Loucy (cell line): ENCODE data around the gene TPM4.

Experiments
- H2AFZ ChIP-seq: fragments of 200-600 bp; sonication (generic); 2 replicates; pipeline ENCODE4 v1.6.0; 2016; ENCODE audit warnings: antibody characterized with exemption, mild to moderate bottlenecking, low read length, moderate library complexity
- H3F3A ChIP-seq: fragments of 200-600 bp; 2 replicates; pipeline ENCODE4 v1.6.0; 2016; ENCODE audit warnings: antibody characterized with exemption, low read depth, mild to moderate bottlenecking
- H3K27me3 ChIP-seq: fragments of 200-600 bp; sonication (generic); 2 replicates; pipeline ENCODE4 v1.6.1; 2014; ENCODE audit warnings: low read length, mild to moderate bottlenecking; ENCODE audit not compliant: insufficient read depth, poor library complexity, severe bottlenecking
- H3K36me3 ChIP-seq: fragments of 200-600 bp; sonication (generic); 2 replicates; pipeline ENCODE4 v1.6.1; 2016; ENCODE audit warnings: low read length; ENCODE audit not compliant: insufficient read depth
- H3K4me1 ChIP-seq: fragments of 200-600 bp; sonication (generic); 2 replicates; pipeline ENCODE4 v1.5.1; 2014; ENCODE audit warnings: low read length, mild to moderate bottlenecking; ENCODE audit not compliant: insufficient read depth, poor library complexity, severe bottlenecking
- H3K4me2 ChIP-seq: fragments of 200-600 bp; sonication (generic); 2 replicates; pipeline ENCODE4 v1.6.0; 2014; ENCODE audit warnings: antibody characterized with exemption, low read length, low read depth, mild to moderate bottlenecking; ENCODE audit not compliant: poor library complexity, severe bottlenecking
- H3K4me3 ChIP-seq: fragments of 200-600 bp; sonication (generic); 2 replicates; pipeline ENCODE4 v1.5.1; 2014; ENCODE audit warnings: low read length, mild to moderate bottlenecking, mixed read lengths; ENCODE audit not compliant: poor library complexity, severe bottlenecking
- H3K79me2 ChIP-seq: fragments of 200-600 bp; sonication (generic); 2 replicates; pipeline ENCODE4 v1.6.1; 2014; ENCODE audit warnings: low read length; ENCODE audit not compliant: insufficient read depth
- H3K9ac ChIP-seq: fragments of 200-600 bp; sonication (generic); 2 replicates; pipeline ENCODE4 v1.6.0; 2014; ENCODE audit warnings: mild to moderate bottlenecking, low read depth, low read length, moderate library complexity; ENCODE audit not compliant: poor library complexity, severe bottlenecking
- H3K9me2 ChIP-seq: fragments of 200-600 bp; sonication (generic); replicated peaks from 2 replicates; pipeline ENCODE4 v1.6.1; 2016; ENCODE audit warnings: low read depth, low read length, mixed read lengths
- H3K9me3 ChIP-seq: fragments of 200-600 bp; sonication (generic); 2 replicates; pipeline ENCODE4 v1.6.1; 2014; ENCODE audit warnings: mild to moderate bottlenecking, antibody characterized with exemption, low read length, low read depth; ENCODE audit not compliant: insufficient read depth
- H4K20me1 ChIP-seq: fragments of 200-600 bp; sonication (generic); 2 replicates; pipeline ENCODE4 v1.6.0; 2014; ENCODE audit warnings: antibody characterized with exemption, low read length, mild to moderate bottlenecking; ENCODE audit not compliant: insufficient read depth, poor library complexity, severe bottlenecking
- EZH2phosphoT487 ChIP-seq: fragments of 200-600 bp; IDR thresholded peaks from 2 replicates; pipeline ENCODE4 v1.6.1; 2018; ENCODE audit warnings: antibody characterized with exemption, mild to moderate bottlenecking, moderate library complexity, borderline replicate concordance
- TF ChIP-seq, protein P1 (sequence below): fragments of 200-600 bp; sonication (generic); conservative IDR thresholded peaks from 2 replicates; pipeline ENCODE4 v1.5.1; 2014; ENCODE audit warnings: mild to moderate bottlenecking, antibody characterized with exemption, low read length

TPM4 gene

DNA sequence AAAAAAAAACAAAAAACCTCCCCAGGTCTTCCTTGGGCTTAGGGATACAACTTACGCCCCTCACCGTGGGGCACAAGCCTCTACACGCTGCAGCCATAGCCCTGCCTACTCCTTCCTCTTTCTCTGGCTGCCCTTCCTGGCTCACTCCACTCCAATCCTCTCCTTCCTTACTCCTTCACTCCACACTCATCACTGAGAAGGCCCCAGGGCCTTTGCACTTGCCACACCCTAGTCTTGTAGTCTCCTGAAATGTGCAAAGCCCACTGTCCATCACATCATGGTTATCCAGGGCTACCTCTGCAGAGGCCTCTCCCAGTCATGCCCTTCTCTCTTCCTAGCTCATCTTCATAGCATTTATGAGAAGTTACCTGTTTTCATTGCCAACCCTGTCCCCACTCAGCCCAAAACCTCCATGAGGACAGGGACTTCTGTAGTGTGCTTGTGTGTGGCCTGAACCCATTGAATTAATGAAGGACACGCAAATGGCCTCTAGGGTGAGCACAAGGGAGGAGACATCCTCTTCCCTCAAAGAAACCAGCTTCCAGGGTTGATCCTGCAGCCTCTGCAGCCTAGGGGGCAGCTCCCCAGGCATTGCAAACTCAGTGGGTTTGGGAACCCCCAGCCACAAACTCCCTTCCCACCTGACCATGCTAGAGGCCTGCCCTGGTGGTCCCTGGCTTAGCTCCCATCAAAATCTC, 59.3 kb downstream of the TPM4 start:
- Histone ChIP-seq H3K9me2 (no peaks in the 10 kb centered on the region), H3K9me3 (no peaks in the 10 kb centered on the region), H3K27me3 (no peaks in the 10 kb centered on the region), H3K36me3 (peaks cover 38% of the 10 kb centered on the region; the same call in 1 of the 2 replicates), H3K79me2 (peaks cover 22% of the 10 kb centered on the region; the same call in 1 of the 2 replicates), H3K4me2 (no peak overlapping the region), H3K4me1 (peaks cover 40% of the 10 kb centered on the region), H3F3A (0 out of 2 replicates have a peak, but pooled peaks cover 7% of the 10 kb centered on the region), H4K20me1 (no peaks in the 10 kb centered on the region), H3K9ac (no peak overlapping the region), H2AFZ (no peak overlapping the region), H3K4me3 (no peak overlapping the region)
- TF ChIP-seq, protein P1, sequence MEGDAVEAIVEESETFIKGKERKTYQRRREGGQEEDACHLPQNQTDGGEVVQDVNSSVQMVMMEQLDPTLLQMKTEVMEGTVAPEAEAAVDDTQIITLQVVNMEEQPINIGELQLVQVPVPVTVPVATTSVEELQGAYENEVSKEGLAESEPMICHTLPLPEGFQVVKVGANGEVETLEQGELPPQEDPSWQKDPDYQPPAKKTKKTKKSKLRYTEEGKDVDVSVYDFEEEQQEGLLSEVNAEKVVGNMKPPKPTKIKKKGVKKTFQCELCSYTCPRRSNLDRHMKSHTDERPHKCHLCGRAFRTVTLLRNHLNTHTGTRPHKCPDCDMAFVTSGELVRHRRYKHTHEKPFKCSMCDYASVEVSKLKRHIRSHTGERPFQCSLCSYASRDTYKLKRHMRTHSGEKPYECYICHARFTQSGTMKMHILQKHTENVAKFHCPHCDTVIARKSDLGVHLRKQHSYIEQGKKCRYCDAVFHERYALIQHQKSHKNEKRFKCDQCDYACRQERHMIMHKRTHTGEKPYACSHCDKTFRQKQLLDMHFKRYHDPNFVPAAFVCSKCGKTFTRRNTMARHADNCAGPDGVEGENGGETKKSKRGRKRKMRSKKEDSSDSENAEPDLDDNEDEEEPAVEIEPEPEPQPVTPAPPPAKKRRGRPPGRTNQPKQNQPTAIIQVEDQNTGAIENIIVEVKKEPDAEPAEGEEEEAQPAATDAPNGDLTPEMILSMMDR: 0 out of 2 replicates have a peak, but pooled peaks have one; percentile 17
- no peak for TF ChIP-seq EZH2phosphoT487

DNA sequence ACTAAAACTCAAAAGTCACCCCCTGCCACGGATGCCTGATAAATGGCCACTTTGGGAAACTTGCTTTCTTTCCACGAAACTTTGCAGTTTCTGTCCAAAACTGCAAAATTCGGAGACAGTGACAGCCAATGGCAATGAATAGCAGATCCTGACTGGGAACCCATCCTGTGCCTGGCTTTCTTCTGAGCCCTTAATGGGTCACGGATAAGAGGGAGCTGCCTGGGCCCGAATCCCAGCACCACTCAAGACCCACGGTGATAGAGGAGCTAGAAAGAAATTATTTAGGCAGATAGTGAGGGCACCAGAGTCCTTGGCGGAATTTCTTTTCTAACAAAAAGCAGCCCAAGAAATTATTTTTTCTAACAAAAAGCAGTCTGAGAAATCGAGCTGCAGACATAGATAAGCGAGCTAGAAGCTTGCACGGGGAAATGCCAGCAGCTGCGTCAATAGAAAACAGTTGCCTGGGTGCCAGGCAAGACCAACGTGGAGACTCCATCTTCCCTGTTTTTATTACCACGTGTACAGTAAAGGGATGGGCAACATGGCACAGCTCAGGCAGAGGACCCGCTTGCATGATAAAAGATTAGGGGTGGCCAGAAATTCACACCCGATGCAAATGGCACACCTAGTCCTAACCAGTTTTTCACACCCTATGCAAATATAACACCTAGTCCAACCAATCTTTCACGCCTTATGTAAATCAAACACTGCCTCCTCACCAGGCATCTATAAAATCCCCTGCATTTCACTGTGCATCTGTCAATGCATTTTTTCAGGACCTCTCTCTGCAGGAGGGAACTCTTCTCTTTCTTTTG, 60.1 kb downstream of the TPM4 start:
- TF ChIP-seq EZH2phosphoT487: no peak
- TF ChIP-seq, protein P1: no peak
- peak overlapping the region; percentile 25 for H3K4me2 ChIP-seq

DNA sequence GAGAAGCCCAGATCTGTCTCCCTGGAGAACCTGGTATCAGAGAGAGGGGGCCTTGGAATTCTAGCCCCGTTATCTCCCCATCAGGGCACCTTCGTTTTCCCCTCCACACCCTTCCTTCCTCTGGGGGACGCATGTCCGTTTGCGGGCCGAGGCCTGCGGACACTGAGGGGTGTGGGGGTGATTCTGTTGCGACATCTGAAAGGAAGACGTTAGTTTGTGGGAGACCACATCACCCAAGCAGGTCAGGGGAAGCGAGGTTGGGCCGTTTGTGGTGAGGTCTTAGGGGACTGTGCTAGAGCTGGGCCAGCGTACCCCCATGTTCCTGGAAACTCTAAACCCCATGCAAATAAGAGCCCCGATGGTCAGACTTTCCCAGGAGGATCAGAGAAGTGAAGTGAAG, 63.5 kb downstream of the TPM4 start:
- TF ChIP-seq EZH2phosphoT487: no peak
- TF ChIP-seq, protein P1: no peak
- Histone ChIP-seq H3K79me2 (peaks cover 37% of the 10 kb centered on the region), H3K27me3 (no peaks in the 10 kb centered on the region), H3K9ac (peak overlapping the region; percentile 83), H3K9me2 (no peaks in the 10 kb centered on the region), H3K4me1 (peaks cover 67% of the 10 kb centered on the region), H3K4me3 (peak overlapping the region; percentile 55), H3K9me3 (no peaks in the 10 kb centered on the region), H3K36me3 (no peaks in the 10 kb centered on the region), H3F3A (0 out of 2 replicates have a peak, but pooled peaks cover 7% of the 10 kb centered on the region), H2AFZ (no peak overlapping the region), H3K4me2 (peak overlapping the region; percentile 64), H4K20me1 (no peaks in the 10 kb centered on the region)

More for the DNA sequence above, 60.1 kb downstream of the TPM4 start:
- 0 out of 2 replicates have a peak, but pooled peaks cover 7% of the 10 kb centered on the region for H3F3A ChIP-seq
- peaks cover 48% of the 10 kb centered on the region for H3K4me1 ChIP-seq
- H3K36me3 ChIP-seq: peaks cover 33% of the 10 kb centered on the region; the same call in 1 of the 2 replicates
- no peaks in the 10 kb centered on the region for H3K9me3 ChIP-seq
- H3K4me3 ChIP-seq: no peak overlapping the region
- H4K20me1 ChIP-seq: no peaks in the 10 kb centered on the region
- no peaks in the 10 kb centered on the region for H3K27me3 ChIP-seq
- peak overlapping the region; percentile 20 for H3K9ac ChIP-seq
- no peaks in the 10 kb centered on the region for H3K9me2 ChIP-seq
- H3K79me2 ChIP-seq: peaks cover 16% of the 10 kb centered on the region; the same call in 1 of the 2 replicates
- H2AFZ ChIP-seq: no peak overlapping the region
